WTC11 (cell line): Measurements from ENCODE around the gene AKIRIN1. TPM values are rescaled to one million over a fixed set of nuclear protein-coding genes. Genes with fewer than 3 reads are reported as not detected.

ENCODE experiments used
- ATAC-seq: fragments of 200-7000 bp; cut with Tn5 transposase; 2 replicates; pipeline ENCODE4 v1.10.0; 2021; ENCODE audit warnings: mild to moderate bottlenecking, moderate library complexity
- CTCF ChIA-PET: fragments of 300-600 bp; sonication (Branson Sonifier 250); formaldehyde crosslinking; loops from one replicate; lab custom pipeline; 2021; ENCODE audit warnings: antibody characterized with exemption; lab: Charles Lee
- POLR2A ChIA-PET: fragments of 350-600 bp; sonication (Branson Sonifier 250); formaldehyde crosslinking; loops from one replicate; lab custom pipeline; 2021; ENCODE audit warnings: antibody characterized with exemption; lab: Charles Lee
- DNase-seq: peaks from one replicate; pipeline ENCODE4 v3.0.0; 2021; ENCODE audit warnings: low spot score
- H3K27ac Mint-ChIP-seq: 2 replicates; pipeline ENCODE4 v1.8.0; 2021; ENCODE audit warnings: mixed read lengths
- H3K27me3 Mint-ChIP-seq: 2 replicates; pipeline ENCODE4 v1.8.0; 2021; ENCODE audit warnings: low read depth, mild to moderate bottlenecking, moderate library complexity, mixed read lengths
- H3K36me3 Mint-ChIP-seq: 2 replicates; pipeline ENCODE4 v1.8.0; 2021; ENCODE audit warnings: mixed read lengths
- H3K4me1 Mint-ChIP-seq: 2 replicates; pipeline ENCODE4 v1.8.0; 2022; ENCODE audit warnings: mixed read lengths
- H3K4me3 Mint-ChIP-seq: 2 replicates; pipeline ENCODE4 v1.8.0; 2021; ENCODE audit warnings: mild to moderate bottlenecking, moderate library complexity, mixed read lengths
- H3K9me3 Mint-ChIP-seq: 2 replicates; pipeline ENCODE4 v1.8.0; 2021; ENCODE audit warnings: mixed read lengths
- ATF1 ChIP-seq: sonication (generic); formaldehyde crosslinking; IDR thresholded peaks from 2 replicates; pipeline ENCODE4 v1.8.1; 2023; ENCODE audit warnings: mild to moderate bottlenecking, moderate library complexity, missing genetic modification reagents
- ATF6 ChIP-seq: sonication (generic); formaldehyde crosslinking; IDR thresholded peaks from 2 replicates; pipeline ENCODE4 v1.8.1; 2023; ENCODE audit warnings: mild to moderate bottlenecking, missing genetic modification reagents
- ELF4 ChIP-seq: sonication (generic); formaldehyde crosslinking; IDR thresholded peaks from 2 replicates; pipeline ENCODE4 v1.8.1; 2022; ENCODE audit warnings: low read depth, mild to moderate bottlenecking, moderate library complexity, missing genetic modification reagents
- FOXJ3 ChIP-seq: sonication (generic); formaldehyde crosslinking; IDR thresholded peaks from 2 replicates; pipeline ENCODE4 v1.9.0; 2021; ENCODE audit warnings: missing genetic modification reagents, mild to moderate bottlenecking, borderline replicate concordance
- FOXK1 ChIP-seq: sonication (generic); formaldehyde crosslinking; IDR thresholded peaks from 2 replicates; pipeline ENCODE4 v1.8.0; 2022; ENCODE audit warnings: mild to moderate bottlenecking, moderate library complexity, missing genetic modification reagents
- GABPB1 ChIP-seq: sonication (generic); formaldehyde crosslinking; IDR thresholded peaks from 2 replicates; pipeline ENCODE4 v1.8.1; 2023; ENCODE audit warnings: mild to moderate bottlenecking, missing genetic modification reagents
- HMGA2 ChIP-seq: fragments of 250-450 bp; sonication (Bioruptor Pico); IDR thresholded peaks from 2 replicates; pipeline ENCODE4 v1.4.0; 2021; ENCODE audit warnings: mild to moderate bottlenecking, moderate library complexity
- HMGXB4 ChIP-seq: sonication (generic); formaldehyde crosslinking; IDR thresholded peaks from 2 replicates; pipeline ENCODE4 v1.8.1; 2023; ENCODE audit warnings: mild to moderate bottlenecking, moderate library complexity, missing genetic modification reagents
- JAZF1 ChIP-seq: fragments of 250-450 bp; sonication (Bioruptor Pico); IDR thresholded peaks from 2 replicates; pipeline ENCODE4 v1.9.0; 2021; ENCODE audit warnings: moderate library complexity, mild to moderate bottlenecking, inconsistent platforms
- NFATC4 ChIP-seq: fragments of 250-450 bp; sonication (Bioruptor Pico); IDR thresholded peaks from 2 replicates; pipeline ENCODE4 v1.9.0; 2021; ENCODE audit warnings: mild to moderate bottlenecking
- NR2C2 ChIP-seq: sonication (generic); formaldehyde crosslinking; IDR thresholded peaks from 2 replicates; pipeline ENCODE4 v1.8.0; 2022; ENCODE audit warnings: mild to moderate bottlenecking, missing genetic modification reagents
- PRRX2 ChIP-seq: fragments of 250-450 bp; sonication (Bioruptor Pico); IDR thresholded peaks from 2 replicates; pipeline ENCODE4 v1.8.0; 2021; ENCODE audit warnings: mild to moderate bottlenecking
- RELA ChIP-seq: sonication (generic); formaldehyde crosslinking; IDR thresholded peaks from 2 replicates; pipeline ENCODE4 v1.8.1; 2022; ENCODE audit warnings: missing genetic modification reagents, mild to moderate bottlenecking, borderline replicate concordance
- RORB ChIP-seq: fragments of 250-450 bp; sonication (Bioruptor Pico); IDR thresholded peaks from 2 replicates; pipeline ENCODE4 v1.9.0; 2021; ENCODE audit warnings: mild to moderate bottlenecking
- SMAD3 ChIP-seq: sonication (generic); formaldehyde crosslinking; IDR thresholded peaks from 2 replicates; pipeline ENCODE4 v1.8.0; 2022; ENCODE audit warnings: missing genetic modification reagents, mild to moderate bottlenecking, borderline replicate concordance
- TP53 ChIP-seq: sonication (generic); formaldehyde crosslinking; IDR thresholded peaks from 2 replicates; pipeline ENCODE4 v1.8.1; 2023; ENCODE audit warnings: mild to moderate bottlenecking, missing genetic modification reagents
- USF1 ChIP-seq: sonication (generic); formaldehyde crosslinking; IDR thresholded peaks from 2 replicates; pipeline ENCODE4 v1.8.0; 2022; ENCODE audit warnings: mild to moderate bottlenecking, missing genetic modification reagents
- ZNF121 ChIP-seq: sonication (generic); formaldehyde crosslinking; IDR thresholded peaks from 2 replicates; pipeline ENCODE4 v1.8.0; 2023; ENCODE audit warnings: missing genetic modification reagents
- ZNF232 ChIP-seq: sonication (generic); formaldehyde crosslinking; IDR thresholded peaks from 2 replicates; pipeline ENCODE4 v1.8.0; 2022; ENCODE audit warnings: mild to moderate bottlenecking, missing genetic modification reagents
- ZNF416 ChIP-seq: fragments of 250-450 bp; sonication (Bioruptor Pico); IDR thresholded peaks from 2 replicates; pipeline ENCODE4 v1.9.0; 2021; ENCODE audit warnings: mild to moderate bottlenecking, inconsistent platforms
- total RNA-seq: library from RNA; stranded (reverse); gene quantifications from 3 replicates; pipeline ENCODE4 v1.2.3, GENCODE V29; 2021
- TF ChIP-seq, protein P1 (sequence below): sonication (generic); formaldehyde crosslinking; IDR thresholded peaks from 2 replicates; pipeline ENCODE4 v1.8.0; 2022; ENCODE audit warnings: mild to moderate bottlenecking, missing genetic modification reagents
- TF ChIP-seq, protein P2 (sequence below): fragments of 250-450 bp; sonication (Bioruptor Pico); conservative IDR thresholded peaks from 2 replicates; pipeline ENCODE4 v1.9.0; 2021; ENCODE audit warnings: mild to moderate bottlenecking

AKIRIN1 gene
- total RNA-seq, 1 experiment from 2014 or later, result 183 TPM

GRCh38 chr1:38942664-38943428 lies 48.2 kb upstream of the AKIRIN1 start (continued):
- TF ChIP-seq USF1 (no peak), RORB (no peak), PRRX2 (no peak), ELF4 (CRISPR knock-in tag) (no peak), HMGA2 (CRISPR knock-in tag) (no peak)
- TF ChIP-seq, protein P1, sequence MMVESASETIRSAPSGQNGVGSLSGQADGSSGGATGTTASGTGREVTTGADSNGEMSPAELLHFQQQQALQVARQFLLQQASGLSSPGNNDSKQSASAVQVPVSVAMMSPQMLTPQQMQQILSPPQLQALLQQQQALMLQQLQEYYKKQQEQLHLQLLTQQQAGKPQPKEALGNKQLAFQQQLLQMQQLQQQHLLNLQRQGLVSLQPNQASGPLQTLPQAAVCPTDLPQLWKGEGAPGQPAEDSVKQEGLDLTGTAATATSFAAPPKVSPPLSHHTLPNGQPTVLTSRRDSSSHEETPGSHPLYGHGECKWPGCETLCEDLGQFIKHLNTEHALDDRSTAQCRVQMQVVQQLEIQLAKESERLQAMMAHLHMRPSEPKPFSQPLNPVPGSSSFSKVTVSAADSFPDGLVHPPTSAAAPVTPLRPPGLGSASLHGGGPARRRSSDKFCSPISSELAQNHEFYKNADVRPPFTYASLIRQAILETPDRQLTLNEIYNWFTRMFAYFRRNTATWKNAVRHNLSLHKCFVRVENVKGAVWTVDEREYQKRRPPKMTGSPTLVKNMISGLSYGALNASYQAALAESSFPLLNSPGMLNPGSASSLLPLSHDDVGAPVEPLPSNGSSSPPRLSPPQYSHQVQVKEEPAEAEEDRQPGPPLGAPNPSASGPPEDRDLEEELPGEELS, result no peak
- TF ChIP-seq, protein P2, sequence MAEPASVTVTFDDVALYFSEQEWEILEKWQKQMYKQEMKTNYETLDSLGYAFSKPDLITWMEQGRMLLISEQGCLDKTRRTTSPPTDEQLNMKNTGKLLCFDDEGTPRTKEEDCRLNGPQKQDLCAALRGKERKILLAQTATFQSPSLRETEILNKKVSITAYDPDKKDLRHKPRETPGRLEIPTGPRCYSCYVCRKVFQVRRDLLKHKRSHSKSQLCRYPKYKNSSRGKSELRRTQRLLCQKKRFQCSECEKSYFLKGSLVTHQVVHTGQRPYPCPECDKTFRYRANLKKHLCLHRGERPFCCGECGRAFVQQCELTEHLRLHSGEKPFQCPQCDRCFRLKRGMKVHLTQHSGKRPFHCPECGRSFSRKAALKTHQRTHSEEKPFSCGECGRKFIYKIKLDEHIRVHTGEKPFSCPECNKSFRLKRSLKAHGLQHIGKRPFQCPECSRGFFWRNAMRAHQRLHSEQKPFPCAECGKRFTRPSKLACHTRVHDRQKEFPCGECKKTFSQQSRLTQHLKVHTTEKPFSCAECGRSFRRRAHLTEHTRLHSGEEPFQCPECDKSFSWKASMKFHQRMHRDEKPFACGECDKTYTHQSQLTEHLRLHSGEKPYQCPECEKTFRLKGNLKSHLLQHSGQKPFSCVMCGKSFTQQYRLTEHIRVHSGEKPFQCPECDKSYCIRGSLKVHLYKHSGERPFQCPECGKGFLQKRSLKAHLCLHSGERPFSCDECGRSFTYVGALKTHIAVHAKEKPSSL, result no peak

- ATAC-seq (no peak), DNase-seq (no peak)
- Mint-ChIP-seq H3K27ac (no peak overlapping the region), H3K9me3 (peaks cover 17% of the 10 kb centered on the region), H3K36me3 (peaks cover 10% of the 10 kb centered on the region), H3K27me3 (no peaks in the 10 kb centered on the region; the same call in 1 of the 2 replicates), H3K4me1 (peaks cover 16% of the 10 kb centered on the region), H3K4me3 (no peak overlapping the region)
- no peak for TF ChIP-seq TP53 (CRISPR knock-in tag)
- TF ChIP-seq GABPB1, result no peak
- no peak for TF ChIP-seq FOXK1 (CRISPR knock-in tag)
- no peak for TF ChIP-seq JAZF1 (CRISPR knock-in tag)
- no peak for TF ChIP-seq RELA
- TF ChIP-seq NR2C2 (CRISPR knock-in tag), result no peak
- TF ChIP-seq ZNF232, result no peak
- TF ChIP-seq, protein P1, result no peak
- no peak for TF ChIP-seq FOXJ3
- TF ChIP-seq ATF6, result no peak
- no peak for TF ChIP-seq USF1
- no peak for TF ChIP-seq SMAD3
- no peak for TF ChIP-seq NFATC4 (CRISPR knock-in tag)
- no peak for TF ChIP-seq ZNF416 (CRISPR knock-in tag)
- no peak for TF ChIP-seq HMGXB4 (CRISPR knock-in tag)
- TF ChIP-seq ZNF121 (CRISPR knock-in tag), result no peak
- no peak for TF ChIP-seq ATF1 (CRISPR knock-in tag)
- TF ChIP-seq RORB, result no peak
- ChIA-PET POLR2A (no interaction called here), CTCF (no interaction called here)
Observed at GRCh38 chr1:38944547-38944946, 46.5 kb upstream of the AKIRIN1 start.
